Nephron progenitor cell (in vitro differentiated cells): ENCODE data around the gene LNX1.

Source experiments
- DNase-seq: peaks from one replicate; pipeline ENCODE4 v3.0.0; 2021
- H3K27ac Mint-ChIP-seq: 2 replicates; pipeline ENCODE4 v1.8.0; 2021; ENCODE audit warnings: mild to moderate bottlenecking, moderate library complexity, mixed read lengths
- H3K27me3 Mint-ChIP-seq: 2 replicates; pipeline ENCODE4 v1.8.0; 2021; ENCODE audit warnings: mild to moderate bottlenecking, low read depth, mixed read lengths; ENCODE audit not compliant: poor library complexity
- H3K36me3 Mint-ChIP-seq: 2 replicates; pipeline ENCODE4 v1.8.0; 2021; ENCODE audit warnings: low read depth, mixed read lengths
- H3K4me1 Mint-ChIP-seq: 2 replicates; pipeline ENCODE4 v1.8.0; 2021; ENCODE audit warnings: mixed read lengths
- H3K4me3 Mint-ChIP-seq: 2 replicates; pipeline ENCODE4 v1.8.0; 2021; ENCODE audit warnings: mild to moderate bottlenecking, moderate library complexity, mixed read lengths
- H3K9me3 Mint-ChIP-seq: 2 replicates; pipeline ENCODE4 v1.8.0; 2021; ENCODE audit warnings: mild to moderate bottlenecking, moderate library complexity, mixed read lengths
- TF ChIP-seq, protein P1 (sequence below): fragments of 200-600 bp; sonication (generic); IDR thresholded peaks from 2 replicates; pipeline ENCODE4 v1.5.0; 2021; ENCODE audit warnings: antibody characterized with exemption

Gene LNX1

DNA sequence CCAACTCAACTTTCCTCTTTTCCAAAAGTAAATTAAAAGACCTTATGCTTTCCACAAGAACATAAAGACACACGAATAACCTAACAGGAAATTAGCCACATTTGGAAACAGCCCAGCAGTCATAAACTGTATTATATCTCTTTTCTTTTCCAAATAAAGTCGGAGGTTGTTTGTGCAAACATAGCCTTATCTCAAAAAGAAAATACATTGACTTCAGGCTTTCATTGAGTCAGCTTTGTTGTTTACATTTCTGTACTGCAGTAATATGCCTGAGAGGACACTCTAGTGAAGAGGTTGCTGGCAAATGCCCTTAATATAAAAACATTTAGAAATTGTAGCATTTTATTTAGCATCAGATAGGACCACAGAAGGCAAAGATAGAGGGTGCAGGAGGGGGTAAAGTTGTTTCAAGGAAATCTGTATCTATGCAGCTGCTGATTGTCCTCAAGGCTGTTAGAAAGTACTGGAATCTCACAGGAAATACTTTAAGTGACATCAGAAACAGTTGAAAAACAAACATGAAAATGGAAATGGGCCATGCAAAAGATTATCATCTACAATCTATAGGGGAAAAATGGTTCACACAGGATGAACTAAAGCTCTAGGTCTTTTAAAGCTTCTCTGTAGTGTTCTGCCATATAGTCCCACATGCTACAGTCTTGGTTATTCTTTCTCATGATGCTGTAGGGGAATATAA is 14.5 kb downstream of the LNX1 start:
- DNase-seq: no peak
- peaks cover 4% of the 10 kb centered on the region for H3K9me3 Mint-ChIP-seq
- peaks cover 4% of the 10 kb centered on the region for H3K27me3 Mint-ChIP-seq
- H3K27ac Mint-ChIP-seq: no peak overlapping the region
- TF ChIP-seq, protein P1, sequence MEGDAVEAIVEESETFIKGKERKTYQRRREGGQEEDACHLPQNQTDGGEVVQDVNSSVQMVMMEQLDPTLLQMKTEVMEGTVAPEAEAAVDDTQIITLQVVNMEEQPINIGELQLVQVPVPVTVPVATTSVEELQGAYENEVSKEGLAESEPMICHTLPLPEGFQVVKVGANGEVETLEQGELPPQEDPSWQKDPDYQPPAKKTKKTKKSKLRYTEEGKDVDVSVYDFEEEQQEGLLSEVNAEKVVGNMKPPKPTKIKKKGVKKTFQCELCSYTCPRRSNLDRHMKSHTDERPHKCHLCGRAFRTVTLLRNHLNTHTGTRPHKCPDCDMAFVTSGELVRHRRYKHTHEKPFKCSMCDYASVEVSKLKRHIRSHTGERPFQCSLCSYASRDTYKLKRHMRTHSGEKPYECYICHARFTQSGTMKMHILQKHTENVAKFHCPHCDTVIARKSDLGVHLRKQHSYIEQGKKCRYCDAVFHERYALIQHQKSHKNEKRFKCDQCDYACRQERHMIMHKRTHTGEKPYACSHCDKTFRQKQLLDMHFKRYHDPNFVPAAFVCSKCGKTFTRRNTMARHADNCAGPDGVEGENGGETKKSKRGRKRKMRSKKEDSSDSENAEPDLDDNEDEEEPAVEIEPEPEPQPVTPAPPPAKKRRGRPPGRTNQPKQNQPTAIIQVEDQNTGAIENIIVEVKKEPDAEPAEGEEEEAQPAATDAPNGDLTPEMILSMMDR: no peak
- no peaks in the 10 kb centered on the region for H3K36me3 Mint-ChIP-seq
- H3K4me3 Mint-ChIP-seq: no peak overlapping the region
- H3K4me1 Mint-ChIP-seq: peaks cover 16% of the 10 kb centered on the region

DNA sequence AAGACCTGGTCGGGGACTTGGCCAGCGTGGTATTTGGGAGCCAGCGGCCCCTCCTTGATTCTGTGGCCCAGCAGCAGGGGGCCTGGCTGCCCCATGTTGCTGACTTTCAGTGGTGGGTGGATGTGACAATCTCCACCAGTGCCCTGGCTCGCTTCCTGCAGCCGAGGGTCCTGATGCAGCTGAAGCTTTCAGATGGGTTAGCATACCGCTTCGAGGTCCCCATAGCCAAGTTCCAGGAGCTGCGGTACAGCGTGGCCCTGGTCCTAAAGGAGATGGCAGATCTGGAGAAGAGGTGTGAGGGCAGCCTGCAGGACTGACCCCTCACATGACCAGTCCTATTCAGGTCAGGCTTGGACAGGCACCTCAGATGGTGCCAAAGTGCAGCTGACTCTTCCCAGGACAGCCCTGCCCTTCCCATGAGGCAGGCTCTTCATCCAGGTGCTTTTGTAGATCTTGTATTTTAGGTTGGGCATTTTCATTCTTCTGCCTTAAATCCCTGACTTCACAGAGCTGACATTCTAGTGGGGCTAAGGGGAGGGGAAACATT is 15.1 kb downstream of the LNX1 start:
- no peak for DNase-seq
- TF ChIP-seq, protein P1: no peak
- H3K9me3 Mint-ChIP-seq: peaks cover 6% of the 10 kb centered on the region
- peaks cover 15% of the 10 kb centered on the region for H3K4me1 Mint-ChIP-seq
- H3K27ac Mint-ChIP-seq: no peak overlapping the region
- no peaks in the 10 kb centered on the region for H3K36me3 Mint-ChIP-seq
- no peak overlapping the region for H3K4me3 Mint-ChIP-seq
- H3K27me3 Mint-ChIP-seq: peaks cover 5% of the 10 kb centered on the region

DNA sequence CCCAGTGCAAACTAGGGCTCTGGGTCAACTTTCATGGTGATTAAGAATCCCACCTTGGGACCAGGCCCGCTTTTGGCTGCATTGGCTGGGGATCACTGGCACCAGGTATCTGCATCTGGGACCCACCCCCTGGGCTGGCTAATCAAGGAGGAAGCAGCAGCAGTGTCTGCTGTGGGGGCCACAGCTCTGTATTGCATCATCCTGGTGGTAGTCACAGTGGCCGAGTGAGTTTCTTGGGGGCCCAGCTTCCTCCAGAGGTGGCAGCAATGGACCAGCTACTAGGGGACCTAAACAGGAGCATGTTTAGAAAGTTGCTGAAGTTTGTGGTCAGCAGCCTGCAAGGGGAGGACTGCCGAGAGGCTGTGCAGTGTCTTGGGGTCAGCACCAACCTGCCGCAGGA is 15.7 kb downstream of the LNX1 start:
- H3K9me3 Mint-ChIP-seq: peaks cover 8% of the 10 kb centered on the region
- no peak overlapping the region for H3K27ac Mint-ChIP-seq
- H3K27me3 Mint-ChIP-seq: peaks cover 5% of the 10 kb centered on the region
- TF ChIP-seq, protein P1: no peak
- H3K4me1 Mint-ChIP-seq: peaks cover 15% of the 10 kb centered on the region
- DNase-seq: no peak
- no peaks in the 10 kb centered on the region for H3K36me3 Mint-ChIP-seq
- no peak overlapping the region for H3K4me3 Mint-ChIP-seq

DNA sequence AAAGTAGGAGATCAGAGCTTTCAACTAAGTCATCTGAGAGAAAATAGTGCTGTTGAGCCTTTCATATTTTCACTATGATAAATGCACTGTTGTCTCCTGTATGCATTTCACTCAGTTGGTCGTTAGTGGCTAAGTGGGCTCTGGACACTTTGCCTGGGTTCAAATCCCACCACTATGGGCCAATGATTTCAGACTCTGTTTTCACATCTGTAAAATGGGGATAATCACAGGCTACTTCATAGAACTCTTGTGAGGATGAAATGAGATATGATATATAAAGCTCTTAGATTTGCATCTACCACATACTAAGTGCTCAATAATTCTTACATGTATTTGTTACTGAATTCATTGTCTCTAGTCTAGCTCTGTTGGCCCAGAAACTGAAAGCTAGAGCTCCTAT is 16.8 kb downstream of the LNX1 start:
- no peak overlapping the region for H3K4me3 Mint-ChIP-seq
- no peaks in the 10 kb centered on the region for H3K36me3 Mint-ChIP-seq
- peaks cover 8% of the 10 kb centered on the region for H3K4me1 Mint-ChIP-seq
- no peak overlapping the region for H3K27ac Mint-ChIP-seq
- H3K9me3 Mint-ChIP-seq: peaks cover 8% of the 10 kb centered on the region
- H3K27me3 Mint-ChIP-seq: peaks cover 5% of the 10 kb centered on the region
- DNase-seq: no peak
- TF ChIP-seq, protein P1: no peak

DNA sequence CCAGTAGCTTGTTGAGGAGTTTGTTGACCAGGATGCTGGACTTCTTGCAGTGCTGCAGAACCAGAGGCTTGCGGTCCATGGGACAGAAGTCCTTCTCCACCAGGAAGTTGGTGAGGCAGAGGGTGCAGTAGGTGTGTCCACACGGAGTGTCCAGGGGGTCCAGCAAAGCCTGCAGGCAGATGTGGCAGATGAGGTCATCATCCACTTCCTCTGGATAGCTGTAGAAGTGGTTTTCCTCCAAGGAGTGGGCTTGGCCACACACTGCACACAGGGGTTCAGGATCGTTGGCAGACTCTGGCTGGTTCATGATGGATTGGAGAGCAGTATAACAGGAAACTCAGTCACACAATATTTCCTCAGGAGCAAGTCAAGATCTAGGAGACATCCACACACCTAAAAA is 17.6 kb downstream of the LNX1 start:
- DNase-seq: no peak
- no peak overlapping the region for H3K4me3 Mint-ChIP-seq
- peaks cover 5% of the 10 kb centered on the region for H3K27me3 Mint-ChIP-seq
- TF ChIP-seq, protein P1: no peak
- H3K9me3 Mint-ChIP-seq: peaks cover 8% of the 10 kb centered on the region
- H3K4me1 Mint-ChIP-seq: no peaks in the 10 kb centered on the region
- no peak overlapping the region for H3K27ac Mint-ChIP-seq
- H3K36me3 Mint-ChIP-seq: no peaks in the 10 kb centered on the region

DNA sequence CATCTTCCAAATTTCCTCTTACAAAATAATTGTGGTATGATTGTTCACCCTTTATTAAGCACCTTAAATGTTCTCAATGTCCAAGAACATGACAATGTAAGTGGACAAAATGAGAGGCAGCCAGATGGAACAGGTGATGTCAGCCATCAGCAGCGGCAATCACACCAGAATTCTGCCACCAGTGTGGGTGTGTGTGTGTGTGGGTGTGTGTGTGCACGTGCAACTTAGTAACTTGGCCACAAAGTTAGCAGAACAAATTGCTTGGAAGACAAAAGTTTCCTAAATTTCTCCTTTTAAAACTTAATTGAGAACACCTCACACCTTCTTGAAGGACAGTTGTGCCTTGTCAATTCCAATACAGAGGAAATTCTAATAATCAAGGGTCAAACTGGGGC is 18.7 kb downstream of the LNX1 start:
- no peaks in the 10 kb centered on the region for H3K4me1 Mint-ChIP-seq
- no peak overlapping the region for H3K27ac Mint-ChIP-seq
- DNase-seq: no peak
- H3K9me3 Mint-ChIP-seq: peaks cover 16% of the 10 kb centered on the region
- H3K36me3 Mint-ChIP-seq: no peaks in the 10 kb centered on the region
- peaks cover 5% of the 10 kb centered on the region for H3K27me3 Mint-ChIP-seq
- TF ChIP-seq, protein P1: no peak
- H3K4me3 Mint-ChIP-seq: no peak overlapping the region
